Dermis blood vessel endothelial cell (primary cell): ENCODE data around the gene MMRN1. TPM values are rescaled to one million over a fixed set of nuclear protein-coding genes. Genes with fewer than 3 reads are reported as not detected.

ENCODE experiments used
- DNase-seq: peaks from one replicate; pipeline ENCODE4 v3.0.0; 2010
- total RNA-seq: library from RNA; depleted of rRNA; stranded (reverse); fragments of >200 nt; gene quantifications from 2 replicates; pipeline ENCODE4 v1.2.3, GENCODE V29; 2014

MMRN1 gene
- total RNA-seq, 1 donor from 2014 or later = 2,743 TPM

DNA sequence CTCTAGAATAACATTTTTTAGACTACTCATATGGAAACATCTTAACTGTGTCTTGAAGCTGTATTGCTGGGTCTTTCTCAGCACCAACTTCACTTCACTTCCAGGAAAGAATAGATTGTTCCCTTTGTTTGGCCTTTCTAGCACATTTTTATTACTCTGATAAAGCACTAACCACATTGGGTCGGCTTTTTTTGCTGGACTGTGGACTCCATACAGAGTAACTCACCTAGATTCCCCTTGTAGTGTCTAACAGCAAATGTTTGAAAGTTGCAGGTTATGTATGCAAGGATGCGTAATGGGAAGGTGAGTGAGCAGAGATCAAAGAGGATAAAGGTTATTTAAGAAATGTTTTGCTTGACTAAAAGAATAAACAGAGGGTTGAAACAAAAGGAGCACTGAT is 101.2 kb downstream of the MMRN1 start:
- no peak for DNase-seq

DNA sequence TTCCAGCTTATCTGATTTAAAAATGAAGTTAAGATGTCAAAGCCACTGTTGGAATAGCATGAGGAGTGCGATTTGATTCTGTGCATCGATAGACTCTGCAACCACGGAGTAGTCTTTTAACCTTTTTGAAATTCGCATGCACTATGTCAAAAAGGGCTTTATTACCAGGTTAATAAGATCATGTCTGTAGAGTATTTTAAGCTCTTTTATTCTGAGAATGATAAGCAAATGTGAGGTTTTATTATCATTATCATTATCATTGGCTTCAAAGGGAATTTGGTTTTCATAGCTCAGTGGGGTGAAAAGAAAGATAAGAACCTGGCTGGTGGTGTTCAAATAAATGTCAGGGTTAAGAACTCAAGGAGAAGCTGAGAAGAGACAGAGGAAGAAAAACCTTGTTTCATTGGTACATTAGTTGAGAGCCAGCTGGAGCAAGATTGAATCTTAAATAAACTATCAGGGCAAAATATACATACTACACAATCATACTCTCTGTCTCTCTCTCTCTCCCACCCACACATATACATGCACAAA is 102.6 kb downstream of the MMRN1 start:
- no peak for DNase-seq

- no peak for DNase-seq
Measured at GRCh38 chr4:89998469-89999011, 103.9 kb downstream of the MMRN1 start.

DNA sequence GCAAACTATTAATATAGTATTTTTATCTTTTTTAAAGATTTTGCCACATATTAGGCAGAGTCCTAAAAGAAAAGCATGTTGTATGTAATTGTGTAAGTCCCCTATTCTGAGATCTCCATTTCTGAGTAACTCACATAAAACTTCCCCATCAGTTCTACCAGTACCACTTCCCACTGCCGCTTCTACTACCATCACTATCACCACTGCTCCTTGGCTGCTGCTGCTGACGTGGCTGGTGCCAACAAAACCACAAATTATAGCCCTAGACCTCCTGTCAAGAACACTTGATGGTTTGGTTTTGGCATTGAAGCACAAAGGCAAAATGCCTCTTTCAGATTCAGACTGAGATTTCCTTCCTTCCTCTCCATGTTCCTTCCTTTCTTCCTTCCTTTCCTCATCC is 106.4 kb downstream of the MMRN1 start:
- DNase-seq = no peak

- no peak for DNase-seq
Measured at GRCh38 chr4:90002441-90003062, 107.9 kb downstream of the MMRN1 start.

Other genes starting within 250 kb of the MMRN1 start
- 140 and 167 TPM in 2 replicates for gene SNCA, start 57.7 kb upstream of the MMRN1 start, total RNA-seq
- 1.9 and 5.4 TPM in 2 replicates for gene CCSER1, start 232.5 kb downstream of the MMRN1 start, total RNA-seq